Liver (tissue), 9 donors: Measurements from ENCODE around the gene ATL2. TPM values are rescaled to one million over a fixed set of nuclear protein-coding genes. Genes with fewer than 3 reads are reported as not detected.

ENCODE experiments used
- DNase-seq: peaks from one replicate; pipeline ENCODE4 v3.0.0-alpha.2; 2017; ENCODE audit warnings: low spot score
- H3K27ac ChIP-seq, 2 donors: one replicate each; pipeline ENCODE4 v1.7.0; 2013; ENCODE audit warnings: inconsistent platforms in 2 of 2, low read length in 2 of 2, control low read depth in 1 of 2, low read depth in 1 of 2, mild to moderate bottlenecking in 1 of 2
- H3K27me3 ChIP-seq, 4 donors: one replicate each; pipeline versions ENCODE4 v1.6.1 to v1.7.0; 2013; ENCODE audit warnings: low read length in 3 of 4, inconsistent platforms in 1 of 4, mild to moderate bottlenecking in 1 of 4, moderate library complexity in 1 of 4; ENCODE audit not compliant: control insufficient read depth in 4 of 4, insufficient read depth in 4 of 4
- H3K36me3 ChIP-seq, 4 donors: one replicate each; pipeline versions ENCODE4 v1.6.1 to v1.7.0; 2013; ENCODE audit warnings: low read length in 3 of 4, mild to moderate bottlenecking in 3 of 4, low read depth in 1 of 4, moderate library complexity in 1 of 4; ENCODE audit not compliant: control insufficient read depth in 4 of 4, insufficient read depth in 3 of 4
- H3K4me1 ChIP-seq, 4 donors: one replicate each; pipeline versions ENCODE4 v1.6.1 to v1.7.0; 2013; ENCODE audit warnings: low read length in 3 of 4, mild to moderate bottlenecking in 3 of 4, moderate library complexity in 1 of 4; ENCODE audit not compliant: control insufficient read depth in 4 of 4, insufficient read depth in 4 of 4
- H3K4me3 ChIP-seq, 3 donors: one replicate each; pipeline versions ENCODE4 v1.6.1 to v1.7.0; 2013; ENCODE audit warnings: low read length in 3 of 3, control low read depth in 1 of 3, low read depth in 1 of 3, mild to moderate bottlenecking in 1 of 3
- H3K9ac ChIP-seq, 2 donors: one replicate each; pipeline ENCODE4 v1.7.0; 2013; ENCODE audit warnings: low read length in 2 of 2, mild to moderate bottlenecking in 2 of 2, moderate library complexity in 2 of 2, control low read depth in 1 of 2, low read depth in 1 of 2
- H3K9me3 ChIP-seq, 4 donors: one replicate each; pipeline versions ENCODE4 v1.6.1 to v1.7.0; 2013; ENCODE audit warnings: low read length in 3 of 4; ENCODE audit not compliant: control insufficient read depth in 4 of 4
- ATF3 ChIP-seq: IDR thresholded peaks from 2 replicates; pipeline ENCODE4 v1.6.1; 2016; ENCODE audit warnings: antibody characterized with exemption
- CTCF ChIP-seq: fragments of 150-350 bp; IDR thresholded peaks from 2 replicates; pipeline ENCODE4 v1.5.1; 2017; ENCODE audit warnings: improper control_type of control experiment, low read depth, low read length; ENCODE audit not compliant: missing input control
- EGR1 ChIP-seq, 2 donors: IDR thresholded peaks; 2 replicates each; pipeline ENCODE4 v1.6.1; 2016 to 2018; ENCODE audit warnings: antibody characterized with exemption in 2 of 2, low read depth in 2 of 2
- FOXA1 ChIP-seq: IDR thresholded peaks from 2 replicates; pipeline ENCODE4 v1.6.1; 2016; ENCODE audit warnings: antibody characterized with exemption
- FOXA2 ChIP-seq: IDR thresholded peaks from 2 replicates; pipeline ENCODE4 v1.6.1; 2016; ENCODE audit warnings: antibody characterized with exemption
- GABPA ChIP-seq, 2 donors: IDR thresholded peaks in 1 of 2; conservative IDR thresholded peaks in 1 of 2; 2 replicates each; pipeline ENCODE4 v1.6.1; 2016; ENCODE audit warnings: antibody characterized with exemption in 2 of 2, mild to moderate bottlenecking in 1 of 2, moderate library complexity in 1 of 2
- HNF4A ChIP-seq, 2 donors: conservative IDR thresholded peaks; 2 replicates each; pipeline ENCODE4 v1.6.1; 2016; ENCODE audit warnings: antibody characterized with exemption in 2 of 2, mild to moderate bottlenecking in 2 of 2
- HNF4G ChIP-seq: IDR thresholded peaks from 2 replicates; pipeline ENCODE4 v1.6.1; 2016; ENCODE audit warnings: antibody characterized with exemption
- JUND ChIP-seq, 2 donors: IDR thresholded peaks; 2 replicates each; pipeline ENCODE4 v1.6.1; 2016; ENCODE audit warnings: antibody characterized with exemption in 2 of 2
- MAX ChIP-seq: IDR thresholded peaks from 2 replicates; pipeline ENCODE4 v1.6.1; 2016; ENCODE audit warnings: antibody characterized with exemption
- NR2F2 ChIP-seq: IDR thresholded peaks from 2 replicates; pipeline ENCODE4 v1.6.1; 2016; ENCODE audit warnings: antibody characterized with exemption
- RAD21 ChIP-seq, 2 donors: IDR thresholded peaks; 2 replicates each; pipeline ENCODE4 v1.6.1; 2016; ENCODE audit warnings: antibody characterized with exemption in 2 of 2, mild to moderate bottlenecking in 2 of 2
- REST ChIP-seq: IDR thresholded peaks from 2 replicates; pipeline ENCODE4 v1.6.1; 2016; ENCODE audit warnings: antibody characterized with exemption, mild to moderate bottlenecking
- RXRA ChIP-seq, 2 donors: IDR thresholded peaks; 2 replicates each; pipeline ENCODE4 v1.6.1; 2017 to 2018; ENCODE audit warnings: antibody characterized with exemption in 2 of 2, mild to moderate bottlenecking in 1 of 2
- SP1 ChIP-seq: IDR thresholded peaks from 2 replicates; pipeline ENCODE4 v1.6.1; 2018; ENCODE audit warnings: antibody characterized with exemption, mild to moderate bottlenecking
- TAF1 ChIP-seq: conservative IDR thresholded peaks from 2 replicates; pipeline ENCODE4 v1.6.1; 2016; ENCODE audit warnings: antibody characterized with exemption, mild to moderate bottlenecking
- YY1 ChIP-seq: IDR thresholded peaks from 2 replicates; pipeline ENCODE4 v1.6.1; 2016; ENCODE audit warnings: antibody characterized with exemption, mild to moderate bottlenecking
- ZBTB33 ChIP-seq: IDR thresholded peaks from 2 replicates; pipeline ENCODE4 v1.6.1; 2016; ENCODE audit warnings: antibody characterized with exemption
- WGBS: extraction: QIAGEN DNeasy Blood & Tissue Kit; methylation state at CpG from one replicate; pipeline ENCODE4 v1.1.7; 2013; 5-methylcytosine and 5-hydroxymethylcytosine counted together
- polyA plus RNA-seq, 2 donors: library from polyadenylated mRNA; stranded (reverse) in 1 of 2; unstranded in 1 of 2; fragments of 200-250 nt in 1 of 2; fragments of >200 nt in 1 of 2; fragmentation: Nextera tagmentation in 1 of 2; extraction: Ambion mirVana in 1 of 2; gene quantifications; one replicate each; pipeline versions ENCODE4 v1.2.1 to v1.2.3, GENCODE V29; 2013 to 2015
- total RNA-seq, 2 donors: library from RNA; depleted of rRNA; stranded (reverse); fragments of >200 nt; gene quantifications; one replicate each; pipeline ENCODE4 v1.2.3, GENCODE V29; 2014
- donor health status: healthy.
- donor health status: healthy.
- donor health status: healthy.
- donor health status: healthy.
- donor health status: healthy.

The ATL2 gene
- total and polyA plus RNA-seq, 4 donors = 21.0 to 163 (median 45.8) TPM

GRCh38 chr2:38293152-38293865 lies 83.8 kb downstream of the ATL2 start (continued):
- TF ChIP-seq FOXA1 (no peak), RXRA (IDR thresholded peaks at IDR 0.05) (no peak), ZBTB33 (no peak), FOXA2 (no peak)

- H3K4me1 ChIP-seq = no peaks in the 10 kb centered on the region
- no peak overlapping the region for H3K4me3 ChIP-seq
- no peaks in the 10 kb centered on the region for H3K9me3 ChIP-seq
- H3K9ac ChIP-seq = no peak overlapping the region
- H3K27me3 ChIP-seq = no peaks in the 10 kb centered on the region
- 52% methylated on average over 4 of the region's 4 CpGs for WGBS
- H3K36me3 ChIP-seq = peaks cover 0 to 4% (median 1%) of the 10 kb centered on the region in 4 donors
- no peak for DNase-seq
- TF ChIP-seq REST (no peak), TAF1 (no peak), HNF4G (no peak), GABPA (IDR thresholded peaks at IDR 0.05 in 1 of 2, conservative IDR thresholded peaks at IDR 0.05 in 1 of 2) (no peak), FOXA1 (no peak), YY1 (no peak), JUND (IDR thresholded peaks at IDR 0.05) (no peak), HNF4A (conservative IDR thresholded peaks at IDR 0.05) (no peak), SP1 (no peak), ZBTB33 (no peak), NR2F2 (no peak), EGR1 (IDR thresholded peaks at IDR 0.05; ENCODE audit: low read depth in 2 of 2) (no peak), ATF3 (no peak), CTCF (no peak), RXRA (IDR thresholded peaks at IDR 0.05) (no peak), MAX (no peak), FOXA2 (no peak), RAD21 (IDR thresholded peaks at IDR 0.05) (no peak)
- no peak overlapping the region for H3K27ac ChIP-seq
Observed at GRCh38 chr2:38290332-38290731, 86.7 kb downstream of the ATL2 start.
